ENCODE measurements around the gene IGF1R.

DNA sequence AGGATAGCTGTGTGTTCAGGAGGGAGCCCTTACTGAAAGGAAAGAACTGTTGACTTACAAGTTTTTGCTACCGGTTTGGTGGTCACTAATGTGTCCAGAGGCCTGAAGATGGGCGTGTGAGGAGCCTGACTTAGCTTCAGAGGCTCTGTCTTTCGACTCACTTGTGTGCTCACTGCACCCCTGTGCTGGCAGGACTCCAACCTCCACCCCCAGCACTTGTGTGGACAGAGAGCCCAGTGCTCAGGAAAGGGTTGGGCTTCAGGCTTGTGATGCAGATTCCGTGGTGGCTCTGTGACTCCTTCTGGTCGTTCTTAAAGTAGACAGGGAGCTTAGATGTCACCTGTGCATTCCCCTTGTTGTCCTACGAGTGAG lies 258.4 kb downstream of the IGF1R start:
- TF ChIP-seq, protein P1, sequence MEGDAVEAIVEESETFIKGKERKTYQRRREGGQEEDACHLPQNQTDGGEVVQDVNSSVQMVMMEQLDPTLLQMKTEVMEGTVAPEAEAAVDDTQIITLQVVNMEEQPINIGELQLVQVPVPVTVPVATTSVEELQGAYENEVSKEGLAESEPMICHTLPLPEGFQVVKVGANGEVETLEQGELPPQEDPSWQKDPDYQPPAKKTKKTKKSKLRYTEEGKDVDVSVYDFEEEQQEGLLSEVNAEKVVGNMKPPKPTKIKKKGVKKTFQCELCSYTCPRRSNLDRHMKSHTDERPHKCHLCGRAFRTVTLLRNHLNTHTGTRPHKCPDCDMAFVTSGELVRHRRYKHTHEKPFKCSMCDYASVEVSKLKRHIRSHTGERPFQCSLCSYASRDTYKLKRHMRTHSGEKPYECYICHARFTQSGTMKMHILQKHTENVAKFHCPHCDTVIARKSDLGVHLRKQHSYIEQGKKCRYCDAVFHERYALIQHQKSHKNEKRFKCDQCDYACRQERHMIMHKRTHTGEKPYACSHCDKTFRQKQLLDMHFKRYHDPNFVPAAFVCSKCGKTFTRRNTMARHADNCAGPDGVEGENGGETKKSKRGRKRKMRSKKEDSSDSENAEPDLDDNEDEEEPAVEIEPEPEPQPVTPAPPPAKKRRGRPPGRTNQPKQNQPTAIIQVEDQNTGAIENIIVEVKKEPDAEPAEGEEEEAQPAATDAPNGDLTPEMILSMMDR (conservative IDR thresholded peaks at IDR 0.05; ENCODE audit: low read depth, low read length), result no peak
- TF ChIP-seq EZH2 (IDR thresholded peaks at IDR 0.05; ENCODE audit: low read length, unreplicated experiment) (no peak), EZH2phosphoT487 (IDR thresholded peaks at IDR 0.05; ENCODE audit: borderline replicate concordance, low read length) (no peak)
